Spleen (tissue), 11 donors: ENCODE measurements around the gene PANX3. TPM values are rescaled to one million over a fixed set of nuclear protein-coding genes. Genes with fewer than 3 reads are reported as not detected.

Source experiments
- DNase-seq: peaks from one replicate; pipeline ENCODE4 v3.0.0-alpha.2; 2020
- H3K27ac ChIP-seq, 8 donors: fragments of 200-600 bp; sonication (generic) in 7 of 8; 1 replicate in 4 of 8; 2 replicates in 4 of 8; pipeline versions ENCODE4 v1.5.0 to v1.8.0; 2016 to 2021; ENCODE audit warnings: inconsistent platforms in 4 of 8, mild to moderate bottlenecking in 4 of 8, moderate library complexity in 1 of 8
- H3K27me3 ChIP-seq, 7 donors: fragments of 200-600 bp; sonication (generic) in 6 of 7; replicated peaks in 1 of 7; 1 replicate in 4 of 7; 2 replicates in 3 of 7; pipeline versions ENCODE4 v1.5.0 to v1.8.0; 2016 to 2021; ENCODE audit warnings: inconsistent platforms in 3 of 7, mild to moderate bottlenecking in 1 of 7
- H3K36me3 ChIP-seq, 6 donors: fragments of 200-600 bp; sonication (generic) in 5 of 6; 1 replicate in 4 of 6; 2 replicates in 2 of 6; pipeline versions ENCODE4 v1.5.0 to v1.8.0; 2016 to 2021; ENCODE audit warnings: inconsistent platforms in 2 of 6
- H3K4me1 ChIP-seq, 6 donors: fragments of 200-600 bp; sonication (generic) in 5 of 6; 1 replicate in 3 of 6; 2 replicates in 3 of 6; pipeline versions ENCODE4 v1.5.0 to v1.8.0; 2016 to 2021; ENCODE audit warnings: inconsistent platforms in 3 of 6
- H3K4me3 ChIP-seq, 8 donors: fragments of 200-600 bp; sonication (generic) in 7 of 8; 1 replicate in 4 of 8; 2 replicates in 4 of 8; pipeline versions ENCODE4 v1.5.0 to v1.8.0; 2016 to 2021; ENCODE audit warnings: inconsistent platforms in 4 of 8, mild to moderate bottlenecking in 4 of 8, moderate library complexity in 2 of 8
- H3K9me3 ChIP-seq, 8 donors: fragments of 200-600 bp; sonication (generic) in 7 of 8; 1 replicate in 4 of 8; 2 replicates in 4 of 8; pipeline versions ENCODE4 v1.5.0 to v1.8.0; 2016 to 2021; ENCODE audit warnings: inconsistent platforms in 4 of 8
- POLR2A ChIP-seq, 3 donors: fragments of 450-650 bp; IDR thresholded peaks; one replicate each; pipeline ENCODE4 v1.5.1; 2017; ENCODE audit warnings: antibody characterized with exemption in 3 of 3, mild to moderate bottlenecking in 1 of 3
- POLR2AphosphoS5 ChIP-seq, 3 donors: sonication (generic); formaldehyde crosslinking; IDR thresholded peaks; one replicate each; pipeline ENCODE4 v1.5.1; 2017; ENCODE audit warnings: antibody characterized with exemption in 3 of 3
- WGBS, 5 donors: extraction: QIAGEN DNeasy Blood & Tissue Kit in 3 of 5; methylation state at CpG; one replicate each; pipeline versions ENCODE4 v1.1.5 to v1.1.7; 2013 to 2018; 5-methylcytosine and 5-hydroxymethylcytosine counted together
- intact Hi-C: fragments of 100-400 bp; cut with DNase I; formaldehyde crosslinking; loops from one replicate; pipeline ENCODE4 v1.15.0; 2023; ENCODE audit warnings: low total_unique reads
- polyA plus RNA-seq, 3 donors: library from polyadenylated mRNA; stranded (reverse); fragments of 200-250 nt; gene quantifications; one replicate each; pipeline ENCODE4 v1.2.1, GENCODE V29; 2013
- total RNA-seq, 7 donors: library from RNA; depleted of rRNA in 3 of 7; stranded (reverse); fragments of >200 nt in 3 of 7; fragmentation: NEBNext Ultra II Directional in 4 of 7; extraction: Animal tissue kit (Norgen Biotek cat#: 25700) in 4 of 7; gene quantifications; one replicate each; pipeline versions ENCODE4 v1.1.0 to v1.2.1, GENCODE V29; 2016 to 2021
- TF ChIP-seq, protein P1 (sequence below), 11 experiments: fragments of 200-600 bp in 7 of 11; fragments of 450-650 bp in 4 of 11; sonication (generic) in 4 of 11; IDR thresholded peaks in 8 of 11; conservative IDR thresholded peaks in 3 of 11; 1 replicate in 7 of 11; 2 replicates in 4 of 11; pipeline versions ENCODE4 v1.4.0 to v1.8.0; 2016 to 2021; ENCODE audit warnings: antibody characterized with exemption in 11 of 11, inconsistent platforms in 4 of 11, mild to moderate bottlenecking in 1 of 11
- donor health status: healthy with polysubstance abuse.
- donor health status: DM: no; HTN: no; CAD: no; lungs with moderate emphysema.
- donor health status: DM: no; HTN: no; CAD: no.
- donor health status: Bipolar disorder and iron deficiency.
- donor health status: healthy.
- donor health status: DM: no; HTN: no; CAD: no.
- donor health status: DM: yes; HTN: yes; CAD: no.

The PANX3 gene
- total and polyA plus RNA-seq, 10 donors = not detected

DNA sequence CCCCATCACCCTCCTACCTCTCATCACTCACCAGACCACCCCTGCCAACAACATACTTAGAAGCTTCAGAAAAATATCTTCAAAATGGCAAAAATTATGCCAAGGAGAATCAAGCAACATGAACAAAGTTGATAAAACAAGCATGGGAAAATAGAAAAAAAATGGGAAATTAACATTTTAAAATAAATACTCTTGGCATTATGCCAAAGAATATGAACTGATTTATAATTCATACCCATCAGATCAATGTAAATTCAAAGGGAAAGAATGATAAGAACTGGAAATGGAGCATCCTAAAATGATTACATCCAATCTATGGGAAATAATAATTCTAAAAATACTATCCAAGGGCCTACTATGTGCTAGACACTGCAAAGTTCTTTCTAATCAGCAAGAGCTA lies 50.3 kb downstream of the PANX3 start:
- no peaks in the 10 kb centered on the region for H3K27me3 ChIP-seq
- intact Hi-C loops = no loop called here
- H3K4me3 ChIP-seq = no peak overlapping the region
- no peaks in the 10 kb centered on the region for H3K9me3 ChIP-seq
- peaks cover 0 to 37% (median 0%) of the 10 kb centered on the region in 6 donors for H3K36me3 ChIP-seq
- no peak for DNase-seq
- H3K4me1 ChIP-seq = no peaks in the 10 kb centered on the region
- TF ChIP-seq, protein P1, sequence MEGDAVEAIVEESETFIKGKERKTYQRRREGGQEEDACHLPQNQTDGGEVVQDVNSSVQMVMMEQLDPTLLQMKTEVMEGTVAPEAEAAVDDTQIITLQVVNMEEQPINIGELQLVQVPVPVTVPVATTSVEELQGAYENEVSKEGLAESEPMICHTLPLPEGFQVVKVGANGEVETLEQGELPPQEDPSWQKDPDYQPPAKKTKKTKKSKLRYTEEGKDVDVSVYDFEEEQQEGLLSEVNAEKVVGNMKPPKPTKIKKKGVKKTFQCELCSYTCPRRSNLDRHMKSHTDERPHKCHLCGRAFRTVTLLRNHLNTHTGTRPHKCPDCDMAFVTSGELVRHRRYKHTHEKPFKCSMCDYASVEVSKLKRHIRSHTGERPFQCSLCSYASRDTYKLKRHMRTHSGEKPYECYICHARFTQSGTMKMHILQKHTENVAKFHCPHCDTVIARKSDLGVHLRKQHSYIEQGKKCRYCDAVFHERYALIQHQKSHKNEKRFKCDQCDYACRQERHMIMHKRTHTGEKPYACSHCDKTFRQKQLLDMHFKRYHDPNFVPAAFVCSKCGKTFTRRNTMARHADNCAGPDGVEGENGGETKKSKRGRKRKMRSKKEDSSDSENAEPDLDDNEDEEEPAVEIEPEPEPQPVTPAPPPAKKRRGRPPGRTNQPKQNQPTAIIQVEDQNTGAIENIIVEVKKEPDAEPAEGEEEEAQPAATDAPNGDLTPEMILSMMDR (IDR thresholded peaks at IDR 0.05 in 8 of 11, conservative IDR thresholded peaks at IDR 0.05 in 3 of 11) = no peak
- TF ChIP-seq POLR2A (IDR thresholded peaks at IDR 0.05) (no peak), POLR2AphosphoS5 (IDR thresholded peaks at IDR 0.05) (no peak)
- H3K27ac ChIP-seq = no peak overlapping the region

DNA sequence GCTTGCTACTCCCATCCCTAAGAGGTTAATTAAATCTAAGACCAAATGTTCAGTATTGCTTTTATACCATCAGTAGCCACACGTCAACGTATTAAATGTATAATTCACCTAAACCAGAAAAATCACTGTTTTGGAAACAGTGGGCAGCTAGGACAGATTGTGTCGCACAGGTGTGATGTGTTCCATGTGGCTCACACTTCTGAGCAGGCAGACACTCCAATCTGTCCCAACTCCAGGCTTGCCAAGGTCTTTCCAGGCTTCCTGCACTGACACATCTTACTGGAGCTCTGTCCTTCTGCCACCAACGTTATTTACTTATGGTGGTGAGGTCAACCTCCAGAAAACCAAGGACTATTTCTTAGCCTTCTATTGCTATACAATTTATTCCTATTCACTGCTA lies 50.9 kb downstream of the PANX3 start:
- DNase-seq = no peak
- 79 to 94% (median 90%) methylated on average over 4 of the region's 4 CpGs for WGBS, 5 donors
- Histone ChIP-seq H3K36me3 (peaks cover 0 to 43% (median 0%) of the 10 kb centered on the region in 6 donors), H3K27ac (no peak overlapping the region), H3K9me3 (no peaks in the 10 kb centered on the region), H3K4me3 (no peak overlapping the region), H3K27me3 (no peaks in the 10 kb centered on the region), H3K4me1 (no peaks in the 10 kb centered on the region)
- intact Hi-C loops = no loop called here
- no peak for TF ChIP-seq POLR2AphosphoS5 (IDR thresholded peaks at IDR 0.05)
- TF ChIP-seq POLR2A (IDR thresholded peaks at IDR 0.05) = no peak
- TF ChIP-seq, protein P1 (IDR thresholded peaks at IDR 0.05 in 8 of 11, conservative IDR thresholded peaks at IDR 0.05 in 3 of 11) = no peak

DNA sequence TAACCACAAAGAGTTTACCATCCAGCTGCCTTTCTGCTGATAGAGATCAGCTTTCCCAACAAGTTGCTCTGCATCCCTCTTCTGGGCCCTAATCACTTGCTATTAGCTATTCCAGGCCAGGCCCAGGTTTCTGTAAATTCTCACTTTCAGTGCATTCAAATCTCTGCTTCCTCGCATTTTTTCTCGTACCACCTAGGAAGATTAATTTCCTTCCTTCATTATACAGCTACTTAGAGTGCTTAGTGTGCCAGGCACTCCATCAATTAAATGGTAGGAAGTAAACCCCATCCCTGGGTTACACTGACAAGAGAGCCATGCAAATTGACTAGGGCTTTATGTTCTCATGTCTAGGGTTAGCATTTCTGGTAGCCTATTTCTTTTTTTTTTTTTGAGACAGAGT lies 52.6 kb downstream of the PANX3 start:
- Histone ChIP-seq H3K9me3 (no peaks in the 10 kb centered on the region), H3K27me3 (no peaks in the 10 kb centered on the region), H3K4me3 (no peak overlapping the region), H3K36me3 (peaks cover 0 to 29% (median 0%) of the 10 kb centered on the region in 6 donors), H3K27ac (no peak overlapping the region), H3K4me1 (no peaks in the 10 kb centered on the region)
- intact Hi-C loops = no loop called here
- no peak for DNase-seq
- WGBS, 5 donors = 89 to 93% (median 92%) methylated on average over 2 of the region's 2 CpGs
- no peak for TF ChIP-seq POLR2AphosphoS5 (IDR thresholded peaks at IDR 0.05)
- no peak for TF ChIP-seq POLR2A (IDR thresholded peaks at IDR 0.05)
- TF ChIP-seq, protein P1 (IDR thresholded peaks at IDR 0.05 in 8 of 11, conservative IDR thresholded peaks at IDR 0.05 in 3 of 11) = no peak

DNA sequence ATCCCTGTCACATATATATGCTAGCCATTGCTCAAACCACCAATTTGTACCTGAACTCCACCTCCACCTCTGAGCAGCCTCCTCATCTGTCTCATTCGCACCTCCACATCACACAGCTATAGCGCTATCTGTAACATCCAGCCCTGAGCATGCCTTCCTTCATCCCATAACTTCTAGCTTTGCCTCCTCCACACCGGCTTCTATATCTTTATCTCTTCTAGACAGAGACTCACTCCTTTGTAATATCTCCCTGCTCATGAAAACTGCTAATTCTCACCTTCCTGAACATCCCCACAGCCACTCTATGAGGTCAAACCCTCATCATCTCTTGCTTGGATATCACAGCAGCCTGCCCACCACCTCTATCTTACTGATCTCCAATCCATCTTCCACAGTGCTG lies 56.4 kb downstream of the PANX3 start:
- Histone ChIP-seq H3K9me3 (no peaks in the 10 kb centered on the region), H3K36me3 (peaks cover 0 to 20% (median 0%) of the 10 kb centered on the region in 6 donors), H3K4me3 (no peak overlapping the region), H3K27me3 (no peaks in the 10 kb centered on the region), H3K27ac (no peak overlapping the region), H3K4me1 (peaks cover 1 to 36% (median 5%) of the 10 kb centered on the region in 6 donors)
- no peak for TF ChIP-seq POLR2AphosphoS5 (IDR thresholded peaks at IDR 0.05)
- TF ChIP-seq, protein P1 (IDR thresholded peaks at IDR 0.05 in 8 of 11, conservative IDR thresholded peaks at IDR 0.05 in 3 of 11) = no peak
- TF ChIP-seq POLR2A (IDR thresholded peaks at IDR 0.05) = no peak
- 90 to 99% (median 98%) methylated on average over 3 of the region's 3 CpGs for WGBS, 5 donors
- intact Hi-C loops = no loop called here
- DNase-seq = no peak
